Neural cell (in vitro differentiated cells): ENCODE data around the gene ATP23. TPM values are rescaled to one million over a fixed set of nuclear protein-coding genes. Genes with fewer than 3 reads are reported as not detected.

Source experiments
- H2AFZ ChIP-seq: fragments of 200-600, 300-800 bp; sonication (generic), shearing (Covaris generic); 2 replicates; pipeline ENCODE4 v1.6.0; 2014; ENCODE audit warnings: low read depth, mild to moderate bottlenecking, antibody characterized with exemption, low read length, moderate library complexity
- H3F3A ChIP-seq: fragments of 200-600 bp; shearing (Covaris generic); 2 replicates; pipeline ENCODE4 v1.6.1; 2016; ENCODE audit warnings: mild to moderate bottlenecking, moderate library complexity, mixed read lengths, antibody characterized with exemption, low read length; ENCODE audit not compliant: insufficient read depth, poor library complexity, severe bottlenecking
- H3K27ac ChIP-seq: fragments of 200-600, 300-800 bp; sonication (generic), shearing (Covaris generic); 2 replicates; pipeline ENCODE4 v1.5.1; 2014; ENCODE audit warnings: mild to moderate bottlenecking, low read length, moderate library complexity
- H3K27me3 ChIP-seq: fragments of 300-800, 200-600 bp; sonication (generic), shearing (Covaris generic); 2 replicates; pipeline ENCODE4 v1.6.0; 2014; ENCODE audit warnings: mild to moderate bottlenecking, low read depth, low read length, moderate library complexity; ENCODE audit not compliant: insufficient read depth
- H3K36me3 ChIP-seq: fragments of 300-800, 200-600 bp; sonication (generic), shearing (Covaris generic); 2 replicates; pipeline ENCODE4 v1.5.1; 2014; ENCODE audit warnings: mild to moderate bottlenecking, antibody characterized with exemption, low read length, moderate library complexity; ENCODE audit not compliant: insufficient read depth
- H3K4me2 ChIP-seq: fragments of 300-800, 200-600 bp; sonication (generic), shearing (Covaris generic); 2 replicates; pipeline ENCODE4 v1.6.0; 2014; ENCODE audit warnings: mild to moderate bottlenecking, low read length
- H3K4me3 ChIP-seq: fragments of 300-800, 200-600 bp; sonication (generic), shearing (Covaris generic); 2 replicates; pipeline ENCODE4 v1.5.1; 2014; ENCODE audit warnings: mild to moderate bottlenecking, low read length, moderate library complexity
- H3K79me2 ChIP-seq: fragments of 200-600 bp; shearing (Covaris generic); replicated peaks from 2 replicates; pipeline ENCODE4 v1.6.0; 2014; ENCODE audit warnings: mild to moderate bottlenecking, low read length, moderate library complexity; ENCODE audit not compliant: insufficient read depth
- H3K9ac ChIP-seq: fragments of 300-800, 200-600 bp; sonication (generic), shearing (Covaris generic); 2 replicates; pipeline ENCODE4 v1.6.1; 2016; ENCODE audit warnings: mild to moderate bottlenecking, low read length, mixed read lengths
- H3K9me2 ChIP-seq: fragments of 200-600 bp; shearing (Covaris generic); 2 replicates; pipeline ENCODE4 v1.6.1; 2016; ENCODE audit warnings: mild to moderate bottlenecking, low read length, mixed read lengths; ENCODE audit not compliant: insufficient read depth
- H3K9me3 ChIP-seq: fragments of 200-600, 300-800 bp; sonication (generic), shearing (Covaris generic); 2 replicates; pipeline ENCODE4 v1.6.1; 2016; ENCODE audit warnings: mild to moderate bottlenecking, mixed run types, low read length, moderate library complexity, mixed read lengths
- H4K20me1 ChIP-seq: fragments of 200-600 bp; shearing (Covaris generic); 2 replicates; pipeline ENCODE4 v1.6.1; 2016; ENCODE audit warnings: mild to moderate bottlenecking, mixed run types; ENCODE audit not compliant: insufficient read depth
- CTCF ChIP-seq: fragments of 450-650 bp; IDR thresholded peaks from 2 replicates; pipeline ENCODE4 v1.5.1; 2014; ENCODE audit warnings: antibody characterized with exemption, mild to moderate bottlenecking, moderate library complexity; ENCODE audit not compliant: poor library complexity, severe bottlenecking
- EP300 ChIP-seq: fragments of 450-650 bp; conservative IDR thresholded peaks from 2 replicates; pipeline ENCODE4 v1.6.1; 2014; ENCODE audit warnings: antibody characterized with exemption, mild to moderate bottlenecking, moderate library complexity; ENCODE audit not compliant: poor library complexity, severe bottlenecking
- EZH2 ChIP-seq: fragments of 200-600, 300-800 bp; shearing (Covaris generic), sonication (generic); IDR thresholded peaks from 2 replicates; pipeline ENCODE4 v1.6.1; 2014; ENCODE audit warnings: antibody characterized with exemption, low read length, borderline replicate concordance, mild to moderate bottlenecking; ENCODE audit not compliant: insufficient read depth, poor library complexity, severe bottlenecking
- MXI1 ChIP-seq: fragments of 450-650 bp; conservative IDR thresholded peaks from 2 replicates; pipeline ENCODE4 v1.6.1; 2014; ENCODE audit warnings: antibody characterized with exemption, mild to moderate bottlenecking; ENCODE audit not compliant: poor library complexity, severe bottlenecking
- POLR2AphosphoS5 ChIP-seq: IDR thresholded peaks from 2 replicates; pipeline ENCODE4 v1.6.1; 2012
- RAD21 ChIP-seq: fragments of 450-650 bp; conservative IDR thresholded peaks from 2 replicates; pipeline ENCODE4 v1.6.1; 2014; ENCODE audit warnings: antibody characterized with exemption, mild to moderate bottlenecking, moderate library complexity
- SMC3 ChIP-seq: fragments of 450-650 bp; conservative IDR thresholded peaks from 2 replicates; pipeline ENCODE4 v1.6.1; 2014; ENCODE audit warnings: antibody characterized with exemption, mild to moderate bottlenecking, moderate library complexity; ENCODE audit not compliant: poor library complexity
- polyA plus RNA-seq: library from polyadenylated mRNA; depleted of rRNA; stranded (reverse); fragments of >200 nt; gene quantifications from 2 replicates; pipeline ENCODE4 v1.2.3, GENCODE V29; 2014
- TF ChIP-seq, protein P1 (sequence below): IDR thresholded peaks from 2 replicates; pipeline ENCODE4 v1.6.1; 2012; ENCODE audit warnings: borderline replicate concordance

ATP23 gene
- polyA plus RNA-seq, 1 donor from 2014 or later, result 5.7 TPM

GRCh38 chr12:57904426-57904825 lies 36.9 kb upstream of the ATP23 start:
- no peak overlapping the region for H2AFZ ChIP-seq

DNA sequence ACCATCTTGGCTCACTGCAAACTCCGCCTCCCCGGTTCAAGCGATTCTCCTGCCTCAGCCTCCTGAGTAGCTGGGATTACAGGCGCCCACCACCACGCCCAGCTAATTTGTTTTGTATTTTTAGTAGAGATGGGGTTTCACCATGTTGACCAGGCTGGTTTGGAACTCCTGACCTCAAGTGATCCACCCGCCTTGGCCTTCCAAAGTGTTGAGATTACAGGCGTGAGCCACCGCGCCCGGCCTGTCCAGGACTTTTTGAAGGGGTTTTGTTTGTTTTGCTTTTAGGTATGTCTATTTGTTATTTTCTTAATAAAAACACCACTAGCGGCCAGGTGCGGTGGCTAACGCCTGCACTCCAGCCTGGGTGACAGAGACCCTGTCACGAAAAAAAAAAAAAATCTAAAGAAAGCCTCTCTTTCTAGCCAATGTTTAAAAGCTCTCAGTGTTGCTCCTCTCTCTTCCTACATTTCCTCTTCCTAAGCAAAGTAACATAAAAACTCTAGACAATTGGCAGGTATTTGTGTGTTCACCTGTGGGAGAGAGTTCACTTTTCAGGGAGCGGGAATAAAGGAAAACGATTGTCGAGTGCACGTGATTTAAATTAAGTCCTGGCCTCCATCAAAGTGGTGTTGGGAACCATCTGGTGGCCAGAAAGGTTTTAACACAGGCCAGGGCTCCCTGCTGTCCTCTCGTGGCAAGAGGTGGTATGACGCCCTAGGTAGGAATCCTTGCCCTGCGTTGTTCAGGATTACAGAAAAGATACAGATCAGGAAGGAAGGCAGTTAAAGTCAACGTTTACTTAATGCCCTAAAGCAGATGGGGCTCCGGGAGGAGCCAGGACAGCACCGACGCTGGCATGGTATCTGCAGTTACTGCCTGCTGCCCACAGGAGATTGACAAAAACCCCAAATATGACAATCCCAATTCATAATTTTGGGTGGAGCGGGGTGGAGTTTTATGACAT lies 36.2 kb upstream of the ATP23 start:
- TF ChIP-seq RAD21, result peak; percentile 100
- peak; percentile 70 for TF ChIP-seq MXI1
- no peak for TF ChIP-seq EZH2
- no peak for TF ChIP-seq EP300
- TF ChIP-seq CTCF, result peak; percentile 100
- no peak for TF ChIP-seq POLR2AphosphoS5
- TF ChIP-seq, protein P1, sequence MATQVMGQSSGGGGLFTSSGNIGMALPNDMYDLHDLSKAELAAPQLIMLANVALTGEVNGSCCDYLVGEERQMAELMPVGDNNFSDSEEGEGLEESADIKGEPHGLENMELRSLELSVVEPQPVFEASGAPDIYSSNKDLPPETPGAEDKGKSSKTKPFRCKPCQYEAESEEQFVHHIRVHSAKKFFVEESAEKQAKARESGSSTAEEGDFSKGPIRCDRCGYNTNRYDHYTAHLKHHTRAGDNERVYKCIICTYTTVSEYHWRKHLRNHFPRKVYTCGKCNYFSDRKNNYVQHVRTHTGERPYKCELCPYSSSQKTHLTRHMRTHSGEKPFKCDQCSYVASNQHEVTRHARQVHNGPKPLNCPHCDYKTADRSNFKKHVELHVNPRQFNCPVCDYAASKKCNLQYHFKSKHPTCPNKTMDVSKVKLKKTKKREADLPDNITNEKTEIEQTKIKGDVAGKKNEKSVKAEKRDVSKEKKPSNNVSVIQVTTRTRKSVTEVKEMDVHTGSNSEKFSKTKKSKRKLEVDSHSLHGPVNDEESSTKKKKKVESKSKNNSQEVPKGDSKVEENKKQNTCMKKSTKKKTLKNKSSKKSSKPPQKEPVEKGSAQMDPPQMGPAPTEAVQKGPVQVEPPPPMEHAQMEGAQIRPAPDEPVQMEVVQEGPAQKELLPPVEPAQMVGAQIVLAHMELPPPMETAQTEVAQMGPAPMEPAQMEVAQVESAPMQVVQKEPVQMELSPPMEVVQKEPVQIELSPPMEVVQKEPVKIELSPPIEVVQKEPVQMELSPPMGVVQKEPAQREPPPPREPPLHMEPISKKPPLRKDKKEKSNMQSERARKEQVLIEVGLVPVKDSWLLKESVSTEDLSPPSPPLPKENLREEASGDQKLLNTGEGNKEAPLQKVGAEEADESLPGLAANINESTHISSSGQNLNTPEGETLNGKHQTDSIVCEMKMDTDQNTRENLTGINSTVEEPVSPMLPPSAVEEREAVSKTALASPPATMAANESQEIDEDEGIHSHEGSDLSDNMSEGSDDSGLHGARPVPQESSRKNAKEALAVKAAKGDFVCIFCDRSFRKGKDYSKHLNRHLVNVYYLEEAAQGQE, result no peak
- peak; percentile 100 for TF ChIP-seq SMC3
- H2AFZ ChIP-seq, result no peak overlapping the region
- no peaks in the 10 kb centered on the region for H3K36me3 ChIP-seq
- no peak overlapping the region for H3K4me2 ChIP-seq
- no peak overlapping the region for H3K27ac ChIP-seq
- no peaks in the 10 kb centered on the region for H3F3A ChIP-seq
- no peaks in the 10 kb centered on the region for H3K27me3 ChIP-seq
- no peak overlapping the region for H3K9ac ChIP-seq
- no peaks in the 10 kb centered on the region for H3K9me2 ChIP-seq
- H3K79me2 ChIP-seq, result no peaks in the 10 kb centered on the region
- no peaks in the 10 kb centered on the region for H3K9me3 ChIP-seq
- no peaks in the 10 kb centered on the region for H4K20me1 ChIP-seq
- H3K4me3 ChIP-seq, result no peak overlapping the region

More at GRCh38 chr12:57904426-57904825, 36.9 kb upstream of the ATP23 start:
- Histone ChIP-seq H3K79me2 (no peaks in the 10 kb centered on the region), H3K27me3 (no peaks in the 10 kb centered on the region), H3K9ac (no peak overlapping the region), H3F3A (no peaks in the 10 kb centered on the region), H3K9me3 (no peaks in the 10 kb centered on the region), H3K4me3 (no peak overlapping the region), H3K9me2 (no peaks in the 10 kb centered on the region), H3K36me3 (no peaks in the 10 kb centered on the region), H3K4me2 (no peak overlapping the region), H3K27ac (no peak overlapping the region), H4K20me1 (no peaks in the 10 kb centered on the region)
- TF ChIP-seq RAD21 (no peak), SMC3 (no peak)
